ENCODE data around the gene LRRIQ4.

The LRRIQ4 gene

DNA sequence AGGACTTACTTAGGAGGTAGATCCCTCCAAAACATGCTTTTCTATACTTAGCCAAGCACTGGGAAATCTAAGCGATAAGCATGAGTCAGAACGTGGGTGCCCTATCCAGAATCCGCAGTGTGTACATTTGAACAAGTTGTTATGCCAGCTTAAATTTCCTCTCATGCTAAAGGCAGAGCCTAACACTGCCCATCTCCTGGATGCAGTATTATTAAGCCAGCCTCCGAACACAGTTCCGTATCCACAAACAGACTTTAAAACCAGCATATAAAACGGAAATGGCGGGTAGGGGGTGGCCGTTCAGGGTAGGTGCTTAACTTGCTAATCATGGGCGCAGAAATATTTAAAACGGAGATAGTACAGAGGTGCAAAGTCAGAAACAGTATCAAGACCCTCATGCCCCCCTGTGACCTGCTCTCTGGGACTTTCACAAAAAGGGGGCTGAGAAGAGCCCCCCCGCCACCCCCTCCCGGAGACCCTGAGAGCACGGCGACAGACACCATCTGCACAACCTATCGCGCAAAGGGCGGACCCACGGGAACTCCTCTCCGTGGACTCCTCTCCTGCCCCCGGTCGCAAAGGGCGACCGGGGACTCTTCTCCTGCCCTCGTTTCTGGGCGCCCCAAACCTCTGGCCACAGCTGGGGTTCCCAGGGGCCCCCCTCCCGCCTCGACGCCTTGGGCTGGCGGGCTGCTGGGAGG is 889 bp upstream of the LRRIQ4 start:
- DNase-seq, result no peak

DNA sequence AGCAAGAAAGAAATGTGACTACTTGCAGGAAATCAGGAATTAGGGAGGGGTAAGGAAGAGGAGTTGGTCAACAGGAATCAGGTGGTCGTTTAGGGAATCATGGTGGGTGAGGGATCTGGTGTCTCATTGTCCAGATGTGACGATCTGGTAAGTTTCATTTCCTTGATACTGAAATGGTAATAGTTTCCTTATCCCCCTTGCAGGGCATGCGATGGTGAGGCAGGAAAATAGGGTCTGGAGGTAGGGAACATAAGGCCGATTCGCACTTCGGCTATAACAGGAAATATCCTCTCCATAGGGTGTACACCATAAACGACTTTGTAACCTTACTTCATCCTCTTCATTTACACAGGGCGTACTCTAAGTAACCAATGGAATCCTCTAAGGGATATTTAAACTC is 608 bp downstream of the LRRIQ4 start:
- no peak for DNase-seq

DNA sequence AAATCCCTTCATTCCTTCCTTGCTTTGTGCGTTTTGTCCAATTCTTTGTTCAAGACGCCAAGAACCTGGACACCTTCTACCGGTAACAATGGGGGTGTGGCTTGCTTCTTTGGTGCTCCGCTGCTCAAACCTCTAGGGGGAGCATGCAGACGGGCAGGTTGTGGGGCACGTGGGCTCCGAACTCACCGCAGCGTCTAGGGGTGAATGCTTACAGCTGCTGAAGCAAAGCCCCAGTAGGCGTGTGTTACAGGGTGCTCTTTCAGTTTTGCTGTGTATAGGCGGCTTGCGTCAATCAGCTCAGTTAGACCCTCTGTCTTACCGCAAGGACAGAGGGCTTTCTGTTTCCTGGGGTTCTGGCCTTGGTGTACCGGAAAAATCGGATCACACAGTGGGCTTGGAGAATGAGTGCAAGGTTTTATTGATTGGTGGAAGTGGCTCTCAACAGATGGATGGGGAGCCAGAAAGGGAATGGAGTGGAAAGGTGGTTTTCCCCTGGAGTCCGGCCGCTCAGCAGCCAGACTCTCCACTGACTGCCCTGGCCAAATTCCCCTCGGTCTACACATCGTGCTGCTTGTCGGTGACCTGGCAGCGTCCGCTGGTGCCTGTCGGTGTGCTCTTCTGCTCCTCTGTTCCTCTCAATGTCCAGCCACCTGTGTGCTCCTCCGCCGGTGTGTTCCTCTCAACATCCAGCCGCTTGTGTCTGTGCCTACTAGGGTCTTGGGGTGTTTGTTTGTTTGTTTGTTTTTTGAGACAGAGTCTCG is 1.3 kb downstream of the LRRIQ4 start:
- DNase-seq, result peak; percentile 72

DNA sequence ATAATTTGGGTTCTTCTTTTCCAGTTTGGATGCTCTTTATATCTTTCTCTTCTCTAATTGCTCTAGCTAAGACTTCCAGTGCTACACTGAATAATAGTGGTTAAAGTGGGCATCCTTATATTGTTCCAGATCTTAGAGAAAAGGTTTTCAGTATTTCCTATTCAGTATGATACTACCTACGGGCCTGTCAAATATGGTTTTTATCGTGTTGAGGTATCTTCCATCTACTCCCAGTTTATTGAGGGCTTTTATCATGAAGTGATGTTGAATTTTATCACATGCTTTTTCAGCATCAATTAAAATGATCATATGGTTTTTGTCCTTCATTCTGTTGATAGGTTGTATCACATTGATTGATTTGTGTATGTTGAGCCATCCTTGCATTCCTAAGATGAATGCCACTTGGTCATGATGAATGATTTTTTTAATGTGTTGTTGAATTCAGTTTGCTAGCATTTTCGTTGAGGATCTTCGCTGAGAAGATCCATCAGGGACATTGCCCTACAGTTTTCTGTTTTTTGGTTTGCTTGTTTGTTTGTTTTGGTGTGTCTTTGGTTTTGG is 3.0 kb downstream of the LRRIQ4 start:
- DNase-seq, result no peak

DNA sequence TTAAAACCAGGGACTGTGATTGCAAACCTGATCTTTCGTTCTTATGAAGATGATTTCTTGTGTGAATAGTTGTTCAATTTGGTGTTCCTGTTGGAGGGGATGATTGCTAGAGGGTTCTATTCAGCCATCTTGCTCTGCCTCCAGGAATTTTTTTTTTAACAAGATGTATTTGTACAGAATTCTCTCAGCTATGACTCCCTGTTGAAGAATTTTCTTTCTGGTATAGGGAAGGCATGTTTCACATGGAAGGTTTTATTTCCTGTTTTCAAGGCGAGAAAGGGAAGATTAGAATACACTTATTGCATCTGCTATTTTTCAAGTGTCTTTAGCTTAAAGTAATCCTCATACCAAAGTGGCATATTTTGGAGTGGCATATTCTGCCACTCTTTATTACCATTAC is 5.6 kb downstream of the LRRIQ4 start:
- DNase-seq, result no peak

DNA sequence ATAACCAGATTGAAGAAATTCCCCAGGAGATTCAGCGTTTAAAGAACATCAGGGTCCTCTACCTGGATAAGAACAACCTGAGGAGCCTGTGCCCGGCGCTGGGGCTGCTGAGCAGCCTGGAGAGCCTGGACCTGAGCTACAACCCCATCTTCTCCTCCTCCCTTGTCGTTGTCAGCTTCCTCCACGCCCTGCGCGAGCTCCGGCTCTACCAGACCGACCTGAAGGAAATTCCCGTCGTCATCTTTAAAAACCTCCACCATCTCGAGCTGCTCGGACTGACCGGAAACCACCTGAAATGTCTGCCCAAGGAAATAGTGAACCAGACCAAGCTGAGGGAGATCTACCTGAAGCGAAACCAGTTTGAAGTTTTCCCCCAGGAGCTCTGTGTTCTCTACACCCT is 9.4 kb downstream of the LRRIQ4 start:
- no peak for DNase-seq

DNA sequence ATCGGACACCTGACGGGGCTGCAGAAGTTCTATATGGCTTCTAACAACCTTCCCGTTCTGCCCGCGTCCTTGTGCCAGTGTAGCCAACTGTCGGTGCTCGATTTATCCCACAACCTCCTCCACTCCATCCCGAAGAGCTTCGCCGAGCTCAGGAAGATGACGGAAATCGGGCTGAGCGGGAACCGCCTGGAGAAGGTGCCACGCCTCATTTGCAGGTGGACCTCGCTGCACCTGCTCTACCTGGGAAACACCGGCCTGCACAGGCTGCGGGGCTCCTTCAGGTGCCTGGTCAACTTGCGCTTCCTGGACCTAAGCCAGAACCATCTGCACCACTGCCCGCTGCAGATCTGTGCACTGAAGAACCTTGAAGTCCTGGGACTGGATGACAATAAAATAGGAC is 9.9 kb downstream of the LRRIQ4 start:
- no peak for DNase-seq

DNA sequence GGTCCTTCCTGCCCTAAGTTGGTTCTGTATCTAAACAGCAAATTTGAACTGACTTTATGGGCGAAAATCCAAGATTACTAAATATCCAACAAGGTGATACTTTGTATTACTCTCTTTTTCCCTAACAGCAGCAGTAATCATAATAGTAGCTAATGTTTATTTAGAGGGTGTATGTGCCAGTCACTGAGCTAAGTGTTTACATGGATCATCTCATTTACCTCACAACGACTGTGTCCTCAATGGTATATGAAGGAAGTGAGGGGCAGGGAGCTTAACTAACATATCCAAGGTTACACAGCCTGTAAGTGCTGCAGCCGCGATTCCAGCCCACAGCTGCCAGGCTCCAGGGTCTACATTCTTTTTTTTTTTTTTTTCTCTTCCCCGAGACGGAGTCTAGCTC is 10.3 kb downstream of the LRRIQ4 start:
- no peak for DNase-seq

DNA sequence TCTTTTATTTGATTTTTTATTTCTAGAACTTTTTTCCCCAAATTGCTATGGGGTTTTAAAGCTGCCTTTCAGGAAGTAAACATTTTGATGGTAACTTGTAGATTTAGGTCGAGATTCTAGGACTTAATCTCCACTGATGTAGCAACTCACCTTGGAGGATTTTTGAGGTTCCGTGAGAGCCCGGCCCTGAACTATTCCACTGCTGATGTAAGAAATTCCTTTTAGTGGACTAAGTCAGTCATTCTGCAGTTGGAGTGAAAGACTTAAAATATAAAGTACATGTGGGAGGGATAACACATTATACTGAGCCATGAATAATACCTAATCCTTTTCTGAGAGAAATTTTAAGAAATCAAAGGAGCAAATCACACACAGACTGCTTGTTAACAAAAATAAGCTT is 12.6 kb downstream of the LRRIQ4 start:
- no peak for DNase-seq

DNA sequence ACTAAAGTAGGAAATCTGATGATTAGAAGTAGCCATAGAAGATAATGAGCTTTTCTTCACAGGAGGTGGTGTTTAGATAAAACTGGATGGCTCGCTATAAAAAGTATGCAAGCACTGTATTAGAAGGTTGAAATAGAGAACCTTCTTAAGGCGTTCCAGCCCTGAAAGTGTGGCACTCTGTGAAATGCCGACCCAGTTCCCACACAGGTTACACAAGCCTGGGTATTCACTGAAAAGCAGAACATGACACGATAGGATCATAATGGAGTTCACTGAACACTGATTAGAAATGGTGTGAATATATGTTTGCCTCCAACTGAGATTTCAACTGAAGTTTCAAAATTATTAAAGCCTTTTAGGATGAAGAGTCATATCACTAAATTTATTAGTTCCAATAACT is 15.0 kb downstream of the LRRIQ4 start:
- DNase-seq, result no peak

DNA sequence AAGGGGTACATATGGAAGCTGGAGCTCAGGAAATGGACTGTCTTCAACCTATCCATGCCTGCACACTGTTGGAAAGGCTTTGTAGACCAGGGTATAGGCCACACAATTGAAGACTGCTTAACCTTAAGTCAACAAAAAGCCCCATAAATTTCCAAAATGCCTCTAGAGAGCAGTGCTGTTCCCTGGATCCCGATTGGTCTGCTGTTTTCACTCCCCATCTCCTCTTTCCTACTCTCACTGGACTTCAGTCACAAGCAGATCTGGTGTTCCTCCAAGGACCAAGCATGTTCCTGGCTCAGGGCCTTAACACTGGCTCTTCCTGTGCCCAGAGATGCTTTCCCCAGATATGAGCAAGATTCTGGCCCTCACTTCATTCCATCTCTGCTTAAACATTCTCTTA is 22.9 kb downstream of the LRRIQ4 start:
- no peak for DNase-seq

DNA sequence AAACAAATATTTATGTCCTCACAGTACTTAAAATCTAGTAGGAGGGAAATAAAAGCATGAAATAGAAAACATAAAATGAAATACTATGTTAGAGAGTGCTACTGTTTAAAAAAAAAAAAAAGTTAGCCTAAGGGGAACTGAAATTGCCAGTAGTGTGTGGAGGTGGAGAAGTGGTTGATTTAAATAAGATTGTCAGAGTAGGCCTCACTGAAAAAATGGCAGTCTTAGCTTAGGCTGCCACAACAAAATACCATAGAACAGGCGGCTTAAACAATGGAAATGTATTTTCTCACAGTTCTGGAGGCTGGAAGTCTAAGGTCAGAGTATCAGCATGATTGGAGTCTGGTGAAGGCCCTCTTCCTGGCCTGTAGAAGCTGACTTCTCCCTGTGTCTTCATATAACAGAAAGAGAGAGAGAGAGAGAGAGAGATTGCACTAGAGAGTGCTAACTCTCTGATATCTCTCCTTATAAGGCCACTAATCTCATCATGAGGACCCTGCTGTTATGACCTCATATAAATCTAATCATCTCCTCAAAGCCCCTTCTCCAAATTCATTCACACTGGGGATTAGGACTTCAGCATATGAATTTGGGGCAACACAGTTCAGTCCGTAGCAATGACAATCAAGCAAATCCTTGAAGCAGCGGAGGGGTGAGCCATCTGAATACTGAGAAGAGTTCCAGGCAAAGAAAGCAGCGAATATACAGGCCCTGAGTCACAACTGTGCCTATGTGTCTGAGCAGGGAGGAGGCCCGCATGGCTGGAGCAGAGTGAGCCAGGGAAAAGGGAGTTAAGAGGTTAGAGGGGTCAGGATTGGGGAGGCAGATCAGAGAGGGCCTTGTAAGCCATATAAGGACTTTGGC is 23.6 kb downstream of the LRRIQ4 start:
- no peak for DNase-seq

DNA sequence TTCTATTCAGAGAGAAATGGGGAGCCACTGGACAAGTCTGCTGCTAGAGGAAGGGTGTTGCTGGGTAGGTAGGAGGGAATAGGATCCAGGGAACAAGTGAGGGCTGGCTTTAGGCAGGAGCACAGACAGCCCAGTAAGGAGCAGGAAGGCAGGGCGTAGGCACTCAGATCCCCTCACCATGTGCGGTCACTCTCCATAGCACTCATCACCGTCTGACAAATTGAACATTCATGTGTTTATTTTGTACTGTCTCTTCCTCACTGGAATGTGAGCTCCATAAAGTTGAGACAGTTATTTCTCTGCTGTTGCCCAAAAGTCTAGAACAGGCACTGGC is 24.2 kb downstream of the LRRIQ4 start:
- DNase-seq, result no peak

DNA sequence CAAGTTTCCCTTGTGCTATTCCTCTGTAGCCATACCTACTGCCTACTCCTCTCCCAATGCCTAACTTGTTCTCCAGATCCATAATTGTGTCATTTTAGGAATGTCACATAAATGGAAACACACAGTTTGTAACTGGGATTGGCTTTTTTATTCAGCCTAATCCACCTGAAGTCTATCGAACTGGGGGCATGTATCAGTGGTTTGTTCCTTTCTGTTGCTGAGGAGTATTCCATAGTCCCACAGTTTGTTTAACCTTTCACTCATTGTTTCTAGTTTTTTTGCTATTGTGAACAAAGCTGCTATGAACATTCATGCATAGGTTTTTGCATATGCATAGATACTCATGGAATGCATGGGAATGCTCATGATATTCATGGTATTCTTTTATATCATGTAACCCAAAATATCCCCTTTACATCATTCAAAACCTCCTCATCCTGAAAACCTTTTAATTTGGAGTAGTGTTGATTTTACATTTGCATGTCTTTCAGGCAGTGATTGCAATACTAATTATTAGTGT is 25.9 kb downstream of the LRRIQ4 start:
- DNase-seq, result no peak

DNA sequence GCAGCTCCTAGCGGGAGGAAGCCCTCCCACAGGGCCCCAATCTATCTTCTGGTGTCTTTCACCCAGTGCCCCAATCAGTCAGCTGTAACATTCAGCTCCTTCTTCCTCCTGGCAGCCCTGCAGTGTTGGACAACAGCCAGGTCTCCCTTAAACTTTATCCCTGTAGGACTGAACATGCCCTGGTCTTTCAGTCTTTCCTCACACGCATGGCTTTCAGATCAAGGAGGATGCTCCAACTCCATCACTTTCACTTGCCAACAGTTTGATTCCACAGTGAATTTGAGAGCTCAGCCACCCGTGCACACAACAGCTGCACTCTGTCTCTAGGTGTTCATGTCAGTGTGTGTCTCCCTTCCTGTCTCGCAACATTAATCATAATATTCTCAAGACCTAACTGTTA is 28.5 kb downstream of the LRRIQ4 start:
- DNase-seq, result no peak

DNA sequence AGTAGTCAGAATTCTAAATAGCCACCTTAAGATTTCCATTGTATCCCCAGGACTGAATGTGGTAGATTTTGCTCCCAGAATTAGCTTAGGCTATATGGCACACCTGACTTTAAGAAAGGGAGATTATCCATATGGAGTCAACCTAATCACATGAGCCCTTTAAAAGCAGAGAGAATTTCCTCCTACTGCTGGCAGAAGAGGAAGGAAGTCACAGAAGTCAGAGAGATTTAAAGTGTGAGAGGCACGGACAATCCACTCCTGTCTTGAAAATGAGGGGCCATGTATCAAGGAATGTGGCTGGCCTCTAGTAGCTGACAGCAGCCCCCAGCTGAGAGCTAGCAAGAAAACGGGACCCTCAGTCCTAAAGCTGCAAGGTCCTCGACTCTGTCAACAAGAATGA is 30.3 kb downstream of the LRRIQ4 start:
- DNase-seq, result no peak

DNA sequence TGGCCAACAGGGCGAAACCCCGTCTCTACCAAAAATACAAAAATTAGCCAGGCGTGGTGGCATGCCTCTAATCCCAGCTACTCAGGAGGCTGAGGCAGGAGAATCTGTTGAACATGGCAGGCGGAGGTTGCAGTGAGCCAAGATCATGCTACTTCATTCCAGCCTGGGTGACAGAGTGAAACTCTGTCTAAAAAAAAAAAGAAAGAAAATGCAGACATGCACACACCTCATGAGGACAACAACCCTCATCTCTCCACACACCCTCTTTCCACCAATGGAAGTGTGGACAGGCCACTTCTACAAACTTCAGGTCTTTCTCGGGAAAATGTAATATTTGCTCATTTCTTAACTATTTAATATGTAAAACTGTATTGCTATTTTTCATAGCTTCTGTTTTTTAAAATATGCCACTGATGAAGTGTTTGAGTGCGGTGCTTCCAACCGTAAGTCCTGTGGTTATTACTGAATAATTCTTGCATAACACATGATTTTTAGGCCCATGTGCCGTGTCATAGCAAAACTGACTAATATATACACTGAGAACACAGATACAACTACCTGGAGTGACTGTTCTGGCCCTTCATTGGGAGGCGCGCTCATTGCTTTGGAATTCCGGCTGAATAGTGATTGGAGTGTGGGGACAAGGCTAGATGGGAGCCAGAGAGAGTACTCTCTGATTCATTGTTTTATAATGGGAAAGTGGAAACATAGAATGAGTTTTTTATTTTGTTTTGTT is 34.0 kb downstream of the LRRIQ4 start:
- no peak for DNase-seq

DNA sequence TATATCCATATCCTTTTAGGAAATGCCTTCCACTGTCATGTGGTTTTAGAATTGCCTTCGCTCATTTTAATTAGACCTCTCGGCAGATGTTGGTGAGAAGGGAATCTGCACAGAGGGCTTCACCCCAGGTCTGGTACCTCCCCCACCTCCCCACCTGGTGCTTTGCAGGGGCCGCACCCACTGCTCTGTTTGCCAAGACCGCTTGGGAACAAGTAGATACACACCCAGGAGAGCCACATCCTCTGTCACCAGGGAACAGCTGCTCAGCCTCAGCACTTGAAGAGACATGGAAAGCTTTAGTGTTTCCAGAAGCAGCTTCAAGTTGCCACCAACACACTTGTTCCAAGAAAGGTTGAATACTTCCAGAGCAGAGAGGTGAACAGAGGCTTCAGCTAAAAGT is 35.2 kb downstream of the LRRIQ4 start:
- DNase-seq, result no peak

DNA sequence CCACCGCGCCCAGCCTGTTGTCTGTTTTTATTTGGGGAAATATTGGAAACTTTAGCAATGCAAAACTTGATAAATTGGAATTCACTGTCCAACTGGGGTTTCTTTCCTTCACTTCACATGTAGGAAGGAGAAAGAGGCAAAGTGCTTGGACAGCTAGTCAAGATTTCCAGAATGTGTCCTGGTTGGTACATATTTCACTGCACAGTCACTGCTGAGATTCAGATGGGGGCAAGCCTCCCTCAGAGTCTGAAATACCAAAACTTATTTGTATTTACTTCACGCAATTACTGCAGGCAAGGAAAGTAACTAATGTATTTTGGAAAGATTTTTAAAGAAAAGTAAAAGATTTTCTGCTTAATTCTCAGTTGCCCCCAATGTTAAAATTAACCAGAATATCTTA is 36.1 kb downstream of the LRRIQ4 start:
- no peak for DNase-seq

DNA sequence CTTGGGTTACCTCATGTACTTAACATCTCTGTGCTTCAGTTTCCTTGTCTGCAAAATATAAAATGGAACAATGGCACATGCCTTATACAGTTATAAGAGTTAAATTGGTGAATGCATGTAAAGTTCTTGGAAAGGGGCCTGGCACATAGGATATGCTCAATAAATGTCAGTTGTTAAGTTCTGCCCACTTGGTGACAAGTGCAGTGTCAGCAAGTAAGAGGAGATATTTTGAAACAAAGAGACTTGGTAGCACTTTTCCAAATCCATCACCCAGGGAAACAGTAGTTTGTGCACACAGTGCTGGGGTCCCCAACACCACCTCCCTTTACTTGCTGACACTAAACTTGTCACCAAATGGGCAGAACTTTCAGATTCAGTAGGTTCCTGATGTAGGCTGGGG is 37.9 kb downstream of the LRRIQ4 start:
- DNase-seq, result no peak

DNA sequence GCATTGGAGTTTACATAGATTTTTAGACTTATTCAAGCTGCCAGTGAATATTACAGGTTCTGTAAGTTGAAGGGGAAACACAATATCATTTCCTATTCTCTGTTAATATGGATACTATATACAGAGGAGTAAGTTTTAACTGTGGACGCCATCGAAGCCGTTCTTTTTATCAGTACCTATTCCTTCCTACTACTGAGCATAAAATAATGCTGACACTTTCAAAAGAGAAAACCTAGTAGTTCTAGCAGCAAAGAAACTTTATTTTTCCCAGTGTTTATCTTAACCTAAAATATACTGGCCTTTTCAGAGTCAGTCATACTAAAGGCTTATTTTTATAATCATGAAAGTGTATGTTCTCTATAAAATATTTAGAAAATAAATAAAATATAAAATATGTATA is 42.8 kb downstream of the LRRIQ4 start:
- DNase-seq, result no peak

DNA sequence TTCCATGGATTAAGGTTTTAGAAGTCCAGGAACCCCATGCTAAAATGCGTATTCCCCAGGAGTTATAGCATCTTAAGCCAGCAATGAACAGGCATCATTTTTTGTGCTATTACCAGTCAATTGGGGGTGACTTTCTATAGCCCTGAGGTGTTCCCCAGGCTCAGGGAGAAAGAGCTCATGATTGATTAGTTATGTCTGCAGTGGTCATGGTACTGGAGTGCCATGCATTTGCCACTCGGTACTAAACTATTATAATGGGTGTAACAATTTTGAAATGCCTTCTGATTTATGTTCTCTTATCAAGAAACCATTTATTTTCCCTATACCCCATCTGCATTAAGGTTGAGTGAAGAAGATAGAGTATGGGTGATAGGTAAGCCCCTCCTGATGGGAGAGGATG is 45.1 kb downstream of the LRRIQ4 start:
- DNase-seq, result no peak

DNA sequence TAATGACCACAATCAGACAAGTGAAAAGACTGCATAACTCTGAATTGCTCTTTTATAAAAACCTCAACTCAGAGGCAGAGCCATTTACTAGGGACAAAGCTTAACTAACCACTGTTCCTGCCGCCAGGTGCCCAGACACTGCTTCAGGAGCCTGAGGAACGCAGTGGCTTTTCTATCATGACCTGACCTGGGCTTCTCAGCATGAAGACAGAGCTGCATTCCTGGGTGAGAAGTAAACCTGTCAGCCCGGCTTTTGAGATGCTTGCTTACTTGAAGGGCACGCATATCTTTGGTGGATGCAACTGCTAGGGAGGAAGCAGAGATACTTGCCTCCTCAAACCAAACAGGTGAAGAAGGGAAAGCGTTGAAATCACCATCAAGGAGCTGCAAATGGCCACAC is 49.2 kb downstream of the LRRIQ4 start:
- DNase-seq, result no peak

Data from NCI-H2081 treated with DMSO at 0.1 percent for 48 hours (cell line).